ENCODE measurements around the gene JAK1. TPM values are rescaled to one million over a fixed set of nuclear protein-coding genes. Genes with fewer than 3 reads are reported as not detected.
A peak's percentile ranks its signal among the peaks of the same experiment; 100 is the strongest.

JAK1 gene
- total and polyA plus RNA-seq, 2 of the 8 experiments (the other 6 are each of a cell fraction or from before 2014, with no cell fraction given): 7.8 to 24.5 TPM

GRCh38 chr1:64875606-64876005 is 90.7 kb downstream of the JAK1 start:
- H3K27ac ChIP-seq (ENCODE audit: low read depth, low read length): no peak overlapping the region
- TF ChIP-seq KDM5A (IDR thresholded peaks at IDR 0.05; ENCODE audit: low read length) (no peak), ATF3 (IDR thresholded peaks at IDR 0.05; ENCODE audit: insufficient read depth, low read depth, low read length) (no peak), RBBP5 (IDR thresholded peaks at IDR 0.05; ENCODE audit: borderline replicate concordance, low read depth, low read length) (no peak), SIRT6 (IDR thresholded peaks at IDR 0.05; ENCODE audit: low read length) (no peak), SP1 (IDR thresholded peaks at IDR 0.05; ENCODE audit: low read depth, low read length) (no peak)

More at GRCh38 chr1:64875606-64876005, 90.7 kb downstream of the JAK1 start:
- H2BK120ac ChIP-seq (replicated peaks; ENCODE audit: low read depth, low read length): no peak overlapping the region
- H3K36me3 ChIP-seq (ENCODE audit: control insufficient read depth in 2 of 4, insufficient read depth in 4 of 4, low read length in 3 of 4): no peaks in the 10 kb centered on the region; a peak in 1 of 8 replicates
- no peaks in the 10 kb centered on the region for H3K9me3 ChIP-seq (ENCODE audit: insufficient read depth in 2 of 2, low read depth in 1 of 2, low read length in 1 of 2)
- no peak overlapping the region for H3K14ac ChIP-seq (ENCODE audit: insufficient read length)
- no peak overlapping the region for H3K4ac ChIP-seq (replicated peaks; ENCODE audit: insufficient read length, low read depth, low read length)
- no peak overlapping the region for H2AK5ac ChIP-seq (ENCODE audit: low read depth, low read length)
- no peaks in the 10 kb centered on the region for H3K79me1 ChIP-seq (ENCODE audit: low read depth, low read length)
- H2BK20ac ChIP-seq (ENCODE audit: low read length): no peak overlapping the region
- no peak overlapping the region for H2BK12ac ChIP-seq (ENCODE audit: low read depth, low read length)
- DNase-seq (ENCODE audit: low read depth in 1 of 2, low spot score in 2 of 2): no peak
- H4K91ac ChIP-seq (replicated peaks; ENCODE audit: insufficient read length, low read length): peak overlapping the region; percentile 5
- H4K5ac ChIP-seq (ENCODE audit: insufficient read length, low read depth, low read length): no peak overlapping the region
- H3K27me3 ChIP-seq (replicated peaks in 1 of 4; ENCODE audit: control insufficient read depth in 3 of 4, extremely low read depth in 1 of 4, insufficient read depth in 3 of 4, low read length in 3 of 4): no peaks in the 10 kb centered on the region
- FAIRE-seq: no peak
- no peaks in the 10 kb centered on the region for H4K20me1 ChIP-seq (replicated peaks in 1 of 2; ENCODE audit: control insufficient read depth in 1 of 2, insufficient read depth in 2 of 2, low read length in 2 of 2)
- WGBS, 2 experiments (ENCODE audit: extremely low coverage in 1 of 2, insufficient coverage in 1 of 2, insufficient read length in 1 of 2, insufficient replicate concordance in 2 of 2, low coverage in 1 of 2, low lambda C conversion rate in 2 of 2, missing lambda C conversion rate in 1 of 2): 88% methylated on average over 6 of the region's 6 CpGs; no CpG with 5 or more reads in 1 of the 2 experiments
- no peak overlapping the region for H3K23ac ChIP-seq (ENCODE audit: insufficient read length)
- no peak overlapping the region for H2BK5ac ChIP-seq (ENCODE audit: low read depth, low read length)
- CTCF ChIA-PET (ENCODE audit: partially characterized antibody): no interaction called here
- H3K56ac ChIP-seq (replicated peaks; ENCODE audit: insufficient read length, low read depth, low read length): no peak overlapping the region
- H2BK15ac ChIP-seq (ENCODE audit: low read length): no peak overlapping the region
- no peak overlapping the region for H3K4me3 ChIP-seq (ENCODE audit: extremely low read depth in 1 of 4, insufficient read depth in 2 of 4, low read depth in 3 of 4, low read length in 4 of 4)
- H3K4me1 ChIP-seq (replicated peaks in 1 of 4; ENCODE audit: control insufficient read depth in 3 of 4, insufficient read depth in 4 of 4, low read length in 3 of 4): peaks cover 0 to 3% (median 1%) of the 10 kb centered on the region in 4 experiments; a peak in 2 of 7 replicates
- H3K4me2 ChIP-seq (ENCODE audit: insufficient read depth in 1 of 2, low read depth in 2 of 2, low read length in 2 of 2): no peak overlapping the region
- no peak overlapping the region for H3K18ac ChIP-seq (ENCODE audit: extremely low read depth, low read length)
- POLR2A ChIA-PET (ENCODE audit: partially characterized antibody): no interaction called here
- no peak overlapping the region for H3K9ac ChIP-seq (replicated peaks in 1 of 4; ENCODE audit: extremely low read depth in 1 of 4, low read depth in 3 of 4, low read length in 3 of 4)
- H4K8ac ChIP-seq (ENCODE audit: extremely low read depth, insufficient read depth, low read length): no peak overlapping the region
- H2AFZ ChIP-seq (ENCODE audit: low read length): no peak overlapping the region
- no peaks in the 10 kb centered on the region for H3K23me2 ChIP-seq (ENCODE audit: low read depth, low read length)
- no peaks in the 10 kb centered on the region for H3K79me2 ChIP-seq (ENCODE audit: control insufficient read depth in 1 of 2, insufficient read depth in 2 of 2, low read length in 2 of 2)

Data from H1 (cell line).